B cell (primary cell): ENCODE measurements around the gene KCNS3. TPM values are rescaled to one million over a fixed set of nuclear protein-coding genes. Genes with fewer than 3 reads are reported as not detected.

ENCODE experiments used
- ATAC-seq: fragments of 200-7000 bp; cut with Tn5 transposase; one replicate; pipeline ENCODE4 v1.10.0; 2021; ENCODE audit warnings: low read depth, mild to moderate bottlenecking, moderate number of reproducible peaks, moderate library complexity
- CTCF ChIA-PET: fragments of 350-600 bp; sonication (Branson Sonifier 250); formaldehyde crosslinking; loops from one replicate; lab custom pipeline; 2021; ENCODE audit warnings: antibody characterized with exemption, inconsistent platforms; lab: Charles Lee
- POLR2A ChIA-PET: fragments of 350-600 bp; sonication (Branson Sonifier 250); formaldehyde crosslinking; loops from one replicate; lab custom pipeline; 2021; ENCODE audit warnings: antibody characterized with exemption; lab: Charles Lee
- DNase-seq: peaks from one replicate; pipeline ENCODE4 v3.0.0; 2013
- H2AFZ ChIP-seq: 2 replicates; pipeline ENCODE4 v1.6.1; 2012; ENCODE audit warnings: mild to moderate bottlenecking, low read depth, low read length; ENCODE audit not compliant: insufficient read depth, poor library complexity, severe bottlenecking
- H3K27ac ChIP-seq, 2 donors: 1 replicate in 1 of 2; 2 replicates in 1 of 2; pipeline ENCODE4 v1.5.1; 2012 to 2013; ENCODE audit warnings: low read length in 2 of 2, mild to moderate bottlenecking in 2 of 2, moderate library complexity in 1 of 2
- H3K27me3 ChIP-seq, 4 experiments: fragments of 200-600 bp in 1 of 4; sonication (generic) in 1 of 4; replicated peaks in 1 of 4; 1 replicate in 2 of 4; 2 replicates in 2 of 4; pipeline versions ENCODE4 v1.6.1 to v1.7.0; 2013 to 2016; ENCODE audit warnings: low read length in 3 of 4, mild to moderate bottlenecking in 2 of 4, mixed read lengths in 1 of 4, moderate library complexity in 1 of 4; ENCODE audit not compliant: insufficient read depth in 4 of 4, control insufficient read depth in 3 of 4; ENCODE audit errors: control extremely low read depth in 1 of 4
- H3K36me3 ChIP-seq, 2 experiments: replicated peaks in 1 of 2; 1 replicate in 1 of 2; 2 replicates in 1 of 2; pipeline versions ENCODE4 v1.6.1 to v1.7.1; 2013; ENCODE audit warnings: low read length in 1 of 2; ENCODE audit not compliant: insufficient read depth in 2 of 2, control insufficient read depth in 1 of 2; ENCODE audit errors: control extremely low read depth in 1 of 2, extremely low read depth in 1 of 2
- H3K4me1 ChIP-seq, 2 donors: fragments of 200-600 bp in 1 of 2; sonication (generic) in 1 of 2; 1 replicate in 1 of 2; 2 replicates in 1 of 2; pipeline versions ENCODE4 v1.5.1 to v1.6.1; 2013 to 2017; ENCODE audit warnings: low read length in 2 of 2; ENCODE audit not compliant: control insufficient read depth in 2 of 2, insufficient read depth in 2 of 2
- H3K4me2 ChIP-seq: replicated peaks from 2 replicates; pipeline ENCODE3; 2012; ENCODE audit warnings: mild to moderate bottlenecking, low read depth, low read length; ENCODE audit not compliant: poor library complexity, severe bottlenecking
- H3K4me3 ChIP-seq, 5 experiments: fragments of 200-600 bp in 1 of 5; sonication (generic) in 1 of 5; 1 replicate in 3 of 5; 2 replicates in 2 of 5; pipeline versions ENCODE4 v1.5.1 to v1.7.0; 2011 to 2016; ENCODE audit warnings: low read length in 4 of 5, mild to moderate bottlenecking in 4 of 5, low read depth in 2 of 5, control low read depth in 1 of 5, moderate library complexity in 1 of 5; ENCODE audit not compliant: insufficient read depth in 1 of 5; ENCODE audit errors: control extremely low read depth in 1 of 5, extremely low read depth in 1 of 5
- H3K79me2 ChIP-seq: fragments of 200-600 bp; sonication (generic); one replicate; pipeline ENCODE4 v1.6.0; 2016; ENCODE audit warnings: low read length; ENCODE audit not compliant: control insufficient read depth, insufficient read depth
- H3K9ac ChIP-seq: fragments of 200-600 bp; sonication (generic); 2 replicates; pipeline ENCODE4 v1.6.1; 2017; ENCODE audit warnings: mild to moderate bottlenecking, low read length, moderate library complexity
- H3K9me3 ChIP-seq, 3 donors: one replicate each; pipeline versions ENCODE4 v1.6.1 to v1.7.1; 2013; ENCODE audit warnings: low read length in 2 of 3; ENCODE audit not compliant: control insufficient read depth in 2 of 3, insufficient read depth in 1 of 3; ENCODE audit errors: control extremely low read depth in 1 of 3
- H4K20me1 ChIP-seq: 2 replicates; pipeline ENCODE4 v1.6.0; 2012; ENCODE audit warnings: mild to moderate bottlenecking, low read length; ENCODE audit not compliant: insufficient read depth, control insufficient read depth, poor library complexity, severe bottlenecking
- H3K27ac Mint-ChIP-seq: one replicate; pipeline ENCODE4 v1.8.0; 2021; ENCODE audit warnings: mixed read lengths
- H3K27me3 Mint-ChIP-seq: one replicate; pipeline ENCODE4 v1.8.0; 2021; ENCODE audit warnings: mixed read lengths
- H3K4me1 Mint-ChIP-seq: one replicate; pipeline ENCODE4 v1.8.0; 2021; ENCODE audit warnings: mixed read lengths
- H3K4me3 Mint-ChIP-seq: one replicate; pipeline ENCODE4 v1.8.0; 2021; ENCODE audit warnings: mixed read lengths
- H3K9me3 Mint-ChIP-seq: one replicate; pipeline ENCODE4 v1.8.0; 2022; ENCODE audit warnings: mixed read lengths; ENCODE audit not compliant: insufficient read depth
- CTCF ChIP-seq: fragments of 200-600 bp; IDR thresholded peaks from one replicate; pipeline ENCODE4 v1.8.0; 2022; ENCODE audit warnings: antibody characterized with exemption, mild to moderate bottlenecking
- EZH2 ChIP-seq: IDR thresholded peaks from 2 replicates; pipeline ENCODE4 v1.6.1; 2012; ENCODE audit warnings: borderline replicate concordance, low read depth, mild to moderate bottlenecking, moderate library complexity, low read length; ENCODE audit not compliant: insufficient read depth, poor library complexity, severe bottlenecking
- WGBS: methylation state at CpG from one replicate; pipeline ENCODE4 v1.1.5; 2013; ENCODE audit warnings: missing lambda C conversion rate; ENCODE audit not compliant: insufficient coverage; 5-methylcytosine and 5-hydroxymethylcytosine counted together
- intact Hi-C: fragments of 100-400 bp; cut with micrococcal nuclease; formaldehyde crosslinking; loops from one replicate; pipeline ENCODE4 v1.10.0; 2022
- polyA plus RNA-seq: library from polyadenylated mRNA; depleted of rRNA; stranded (reverse); fragments of >200 nt; gene quantifications from 2 replicates; pipeline ENCODE4 v1.2.3, GENCODE V29; 2012
- total RNA-seq, 2 donors: library from RNA; stranded (reverse); fragments of 120-200 nt in 1 of 2; gene quantifications; 1 replicate in 1 of 2; 2 replicates in 1 of 2; pipeline versions ENCODE4 v1.2.3 to v1.2.4, GENCODE V29; 2013 to 2022

The KCNS3 gene
- total and polyA plus RNA-seq, 2 donors (not counting 1 experiment from before 2014, with no cell fraction given): 0.10 to 0.76 TPM

- no peaks in the 10 kb centered on the region for H4K20me1 ChIP-seq
- Mint-ChIP-seq H3K4me1 (peaks cover 34% of the 10 kb centered on the region), H3K27me3 (no peaks in the 10 kb centered on the region), H3K27ac (peak overlapping the region; percentile 50), H3K4me3 (peak overlapping the region; percentile 70), H3K9me3 (peaks cover 3% of the 10 kb centered on the region)
- TF ChIP-seq EZH2 (no peak), CTCF (peak; percentile 97)
- H2AFZ ChIP-seq: peak overlapping the region; percentile 89
- ChIA-PET POLR2A (no interaction called here), CTCF (interaction anchor here (0.8 to 9.8 kb wide), 28 partner anchors 9 to 159 kb away, joined by 3 to 155 read pairs (median 6); partner anchors contain the start of genes GEN1 and SMC6)
- intact Hi-C loops: loop anchor here (1.0 to 10.0 kb wide), 5 partner anchors 17 to 706 kb away; no protein-coding TSS in a partner anchor
- ATAC-seq: peak; percentile 91
- peak; percentile 76 for DNase-seq
- 19% methylated on average over 37 of the region's 37 CpGs for WGBS
- no peak overlapping the region for H3K27ac ChIP-seq
- peak overlapping the region in 4 of 5 experiments; percentile 13 to 59 (median 33) for H3K4me3 ChIP-seq
- H3K9me3 ChIP-seq: peaks cover 0 to 3% (median 0%) of the 10 kb centered on the region in 3 donors
- H3K36me3 ChIP-seq: no peaks in the 10 kb centered on the region
- no peaks in the 10 kb centered on the region for H3K79me2 ChIP-seq
- peaks cover 0 to 3% (median 0%) of the 10 kb centered on the region in 4 experiments for H3K27me3 ChIP-seq
- peak overlapping the region; percentile 56 for H3K9ac ChIP-seq
- H3K4me1 ChIP-seq: peaks cover 17 to 20% of the 10 kb centered on the region in 2 donors
- H3K4me2 ChIP-seq: peak overlapping the region; percentile 78
These were observed 48.1 kb upstream of the KCNS3 start for GRCh38 chr2:17830053-17831034.
